ENCODE measurements around the gene ABCC1.

The ABCC1 gene

DNA sequence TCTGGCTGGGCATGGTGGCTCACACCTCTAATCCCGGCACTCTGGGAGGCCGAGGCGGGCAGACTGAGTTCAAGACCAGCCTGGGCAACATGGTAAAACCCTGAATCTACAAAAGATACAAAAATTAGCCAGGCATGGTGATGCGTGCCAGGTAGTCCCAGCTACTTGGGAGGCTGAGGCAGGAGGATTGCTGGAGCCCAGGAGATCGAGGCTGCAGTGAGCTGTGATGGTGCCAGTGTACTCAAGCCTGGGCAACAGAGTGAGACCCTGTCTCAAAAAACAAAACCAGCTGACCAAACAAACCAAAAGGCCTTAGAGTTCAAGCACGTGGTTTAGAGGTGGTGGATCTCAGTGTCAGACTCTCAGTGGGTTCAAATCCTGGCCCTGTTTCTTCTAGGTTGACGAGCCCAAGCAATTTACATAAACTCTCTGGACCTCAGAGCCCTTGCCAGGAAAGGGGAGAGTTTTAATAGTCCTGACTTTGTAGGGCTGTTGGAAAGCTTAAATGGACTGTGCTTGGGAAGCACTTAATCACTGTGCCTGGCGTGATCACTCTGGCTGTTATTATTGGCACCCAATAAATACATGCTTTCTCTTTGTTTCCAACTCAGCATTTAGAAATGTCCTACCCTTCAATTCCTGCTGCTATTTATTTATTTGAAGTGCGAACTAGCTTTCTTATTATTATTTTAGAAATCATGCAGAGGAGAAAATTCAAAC, 44.7 kb downstream of the ABCC1 start:
- no peak for ATAC-seq
- no peak for DNase-seq

DNA sequence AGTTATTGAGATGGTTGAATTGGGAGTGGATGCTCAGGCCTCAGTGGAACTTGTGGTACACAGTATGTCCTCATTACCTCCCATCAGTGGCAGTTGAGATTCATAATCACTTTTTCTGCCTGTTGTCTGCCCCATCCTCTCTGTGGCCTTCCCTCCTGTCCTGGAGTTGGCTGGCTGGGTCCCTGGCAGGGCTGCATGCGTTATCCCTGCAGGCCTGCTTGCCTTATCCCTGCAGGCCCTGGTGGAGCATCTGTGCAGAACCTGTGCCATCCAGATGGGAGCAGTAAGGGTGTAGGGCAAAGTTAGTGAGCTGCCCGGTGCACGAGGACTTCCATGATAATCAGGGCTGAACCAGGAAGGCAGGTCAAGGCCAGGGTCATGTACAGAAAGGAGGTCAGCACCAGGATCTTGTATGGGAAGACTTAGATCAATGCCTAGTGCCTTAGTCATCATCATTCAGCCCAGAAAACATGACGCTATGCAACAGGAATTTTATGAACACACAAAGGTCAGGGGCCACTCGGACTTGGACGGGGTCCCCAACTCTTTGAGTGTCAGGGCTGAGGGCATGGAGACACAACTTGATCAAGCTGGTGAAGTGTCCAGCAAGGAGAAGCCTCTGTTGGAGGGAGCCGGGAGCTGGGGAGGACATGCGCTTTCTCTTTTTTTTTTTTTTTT, 47.2 kb downstream of the ABCC1 start:
- no peak for DNase-seq

DNA sequence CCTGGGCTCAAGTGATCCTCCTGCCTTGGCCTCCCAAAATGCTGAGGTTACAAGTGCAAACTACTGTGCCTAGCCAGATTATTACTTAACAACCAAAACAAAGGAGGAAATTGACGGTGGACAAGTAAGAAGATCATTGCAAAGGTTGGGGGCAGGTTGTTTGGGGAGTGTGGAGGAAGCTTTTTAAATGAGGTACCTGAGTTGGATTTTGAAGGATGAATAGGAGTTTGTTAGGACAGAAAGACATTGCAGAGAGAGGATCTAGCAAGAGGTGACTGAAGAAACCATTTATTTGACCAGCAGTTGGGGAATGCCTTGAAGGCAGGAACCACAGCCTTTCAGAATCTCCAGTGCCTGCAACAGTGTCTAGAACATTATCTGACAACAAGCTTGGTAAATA, 51.3 kb downstream of the ABCC1 start:
- ATAC-seq (no peak), DNase-seq (no peak)

More for the DNA sequence above, 47.2 kb downstream of the ABCC1 start:
- ATAC-seq: no peak

DNA sequence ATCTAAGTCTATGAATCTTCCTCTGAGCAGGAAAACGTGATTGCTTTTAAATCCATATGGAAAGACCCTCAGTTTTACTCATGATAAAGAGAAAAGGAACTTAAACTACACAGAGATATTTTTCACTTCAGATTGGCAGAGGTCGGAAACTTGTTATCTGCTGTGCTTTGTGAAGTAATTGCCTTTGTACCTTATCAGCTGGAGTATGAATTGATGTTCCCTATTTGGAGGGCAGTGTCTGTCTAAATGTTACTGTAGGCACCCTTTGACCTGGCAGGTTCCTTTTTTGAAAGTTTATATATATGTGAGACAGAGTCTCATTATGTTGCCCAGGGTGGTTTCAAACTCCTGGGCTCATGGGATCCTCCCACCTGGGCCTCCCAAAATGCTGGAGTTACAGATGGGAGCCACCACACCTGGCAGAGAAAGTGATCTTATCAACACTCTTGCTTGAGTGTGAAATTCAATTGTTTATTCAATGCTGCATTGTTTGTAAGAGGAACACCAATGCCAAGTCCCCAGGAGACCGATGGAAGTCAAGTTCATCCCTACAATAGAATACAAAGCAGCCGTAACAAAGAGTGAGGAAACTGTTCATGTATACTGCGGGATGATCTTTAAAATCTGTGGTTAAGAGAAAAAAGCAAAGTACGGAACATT, 52.3 kb downstream of the ABCC1 start:
- ATAC-seq (no peak), DNase-seq (no peak)

DNA sequence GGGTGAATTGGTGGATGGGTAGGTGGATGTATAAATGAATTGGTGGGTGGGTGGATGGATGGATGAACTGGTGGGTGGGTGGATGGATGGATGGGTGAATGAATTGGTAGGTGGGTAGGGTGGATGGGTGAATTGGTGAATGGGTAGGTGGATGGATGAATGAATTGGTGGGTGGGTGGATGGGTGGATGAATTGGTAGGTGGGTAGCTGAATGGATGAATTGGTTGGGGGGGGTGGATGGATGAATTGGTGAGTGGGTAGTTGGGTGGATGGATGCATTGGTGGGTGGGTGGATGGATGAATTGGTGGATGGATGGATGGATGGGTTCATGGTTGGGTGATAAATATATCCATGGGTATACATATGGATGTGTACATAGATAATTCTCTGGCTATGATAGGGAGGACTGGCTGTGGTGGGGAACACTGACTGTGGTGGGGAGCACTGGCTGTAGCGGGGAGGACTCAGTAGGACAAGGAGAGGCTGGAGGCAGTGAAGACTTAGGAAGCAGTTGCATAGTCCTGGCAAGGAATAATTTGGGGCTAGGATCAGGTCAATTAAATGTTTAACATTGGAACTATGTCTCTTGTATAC, 54.4 kb downstream of the ABCC1 start:
- no peak for ATAC-seq

DNA sequence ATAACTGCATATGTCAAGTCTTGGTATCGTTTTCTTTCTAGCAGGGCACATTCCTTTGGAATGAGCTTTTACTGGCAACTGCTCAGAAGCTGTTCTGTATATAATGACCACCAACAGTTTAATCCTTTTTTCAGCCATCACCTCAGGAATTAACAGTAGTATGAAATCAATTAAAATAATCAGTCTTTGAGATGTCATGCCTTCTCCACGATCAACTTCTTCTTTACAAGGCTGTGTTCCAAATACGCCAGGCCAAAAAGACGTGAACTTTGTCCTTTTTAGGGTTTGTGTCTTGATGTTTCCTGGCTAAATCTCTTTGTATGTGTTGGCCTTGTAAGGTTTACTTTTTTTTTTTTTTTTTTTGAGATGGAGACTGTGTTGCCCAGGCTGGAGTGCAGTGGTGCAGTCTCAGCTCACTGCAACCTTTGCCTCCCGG, 54.9 kb downstream of the ABCC1 start:
- DNase-seq (no peak), ATAC-seq (no peak)

More for the DNA sequence above, 54.4 kb downstream of the ABCC1 start:
- DNase-seq: no peak

DNA sequence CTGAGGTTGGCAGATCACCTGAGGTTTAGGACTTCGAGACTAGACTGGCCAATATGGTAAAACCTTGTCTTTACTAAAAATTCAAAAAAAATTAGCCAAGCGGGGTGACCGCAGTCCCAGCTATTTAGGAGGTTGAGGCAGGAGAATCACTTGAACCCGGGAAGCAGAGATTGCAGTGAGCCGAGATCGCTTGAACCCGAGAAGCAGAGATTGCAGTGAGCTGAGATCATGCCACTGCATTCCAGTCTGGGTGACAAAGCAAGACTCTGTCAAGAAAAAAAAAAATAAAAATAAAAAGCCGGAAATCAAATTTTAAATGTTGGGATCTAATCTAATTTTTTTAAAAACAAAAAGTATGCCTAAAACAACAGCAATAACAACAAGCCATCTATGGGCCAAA, 56.3 kb downstream of the ABCC1 start:
- DNase-seq (no peak), ATAC-seq (no peak)

DNA sequence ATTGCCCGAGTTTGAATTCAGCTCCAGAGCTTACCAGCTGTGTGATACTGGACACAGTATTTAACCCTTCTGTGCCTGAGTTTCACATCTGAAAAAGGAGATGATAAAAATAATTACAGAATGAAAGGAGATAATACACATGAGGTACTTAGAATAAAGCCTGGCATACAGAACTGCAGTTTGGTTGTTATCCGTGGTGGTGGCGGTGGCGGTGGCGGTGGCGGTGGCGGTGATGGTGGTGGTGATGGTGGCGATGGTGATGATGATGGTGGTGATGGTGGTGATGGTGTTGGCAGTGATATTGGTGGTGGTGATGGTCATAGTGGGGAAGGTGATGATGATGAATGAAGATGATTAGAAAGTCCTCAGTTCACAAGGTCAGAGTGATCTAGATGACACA, 57.2 kb downstream of the ABCC1 start:
- peak; percentile 11 for ATAC-seq

DNA sequence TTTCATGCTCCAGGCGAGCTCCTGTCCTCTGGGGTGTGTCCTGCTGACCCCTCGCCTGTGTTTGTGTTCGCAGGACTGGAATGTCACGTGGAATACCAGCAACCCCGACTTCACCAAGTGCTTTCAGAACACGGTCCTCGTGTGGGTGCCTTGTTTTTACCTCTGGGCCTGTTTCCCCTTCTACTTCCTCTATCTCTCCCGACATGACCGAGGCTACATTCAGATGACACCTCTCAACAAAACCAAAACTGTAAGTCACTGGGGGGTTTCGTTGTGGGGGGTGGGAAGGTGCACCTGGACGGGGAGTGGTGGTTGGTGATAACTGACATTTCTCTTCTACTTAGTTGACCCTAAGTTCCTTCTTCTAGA, 58.3 kb downstream of the ABCC1 start:
- ATAC-seq (peak; percentile 34), DNase-seq (no peak)

More for the DNA sequence above, 57.2 kb downstream of the ABCC1 start:
- no peak for DNase-seq

DNA sequence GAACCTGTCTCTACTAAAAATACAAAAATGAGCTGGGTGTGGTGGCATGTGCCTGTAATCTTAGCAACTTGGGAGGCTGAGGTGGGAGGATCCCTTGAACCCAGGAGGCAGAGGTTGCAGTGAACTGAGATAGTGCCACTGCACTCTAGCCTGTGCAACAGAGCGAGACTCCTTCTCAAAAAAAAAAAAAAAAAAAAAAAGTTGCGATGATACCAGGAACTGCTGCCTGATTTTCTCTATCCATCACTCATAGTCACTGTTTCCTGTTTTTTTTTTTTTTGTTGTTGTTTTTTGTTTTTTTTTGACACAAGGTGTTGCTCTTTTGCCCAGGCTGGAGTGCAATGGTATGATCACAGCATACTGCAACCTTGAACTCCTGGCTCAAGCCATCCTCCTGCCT, 59.2 kb downstream of the ABCC1 start:
- no peak for DNase-seq
- ATAC-seq: no peak

DNA sequence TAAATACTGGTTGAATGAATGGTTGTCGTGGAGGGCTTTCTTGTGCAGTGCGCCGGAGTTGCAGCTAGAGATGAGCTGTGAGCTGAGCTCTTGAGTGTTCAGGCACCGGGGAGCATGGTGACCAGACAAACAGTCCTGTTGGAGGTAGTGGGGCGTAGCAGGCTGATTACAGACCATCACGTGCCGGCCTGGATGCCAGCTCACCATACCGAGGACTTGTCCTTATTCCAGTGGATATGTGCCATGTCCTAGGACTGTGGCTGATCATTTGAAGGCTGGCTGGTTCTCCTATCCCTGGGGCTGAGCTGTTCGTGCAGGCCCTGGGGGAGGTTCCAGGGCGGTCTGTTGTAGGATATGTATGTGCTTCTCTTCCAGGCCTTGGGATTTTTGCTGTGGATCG, 60.0 kb downstream of the ABCC1 start:
- ATAC-seq: no peak
- no peak for DNase-seq

DNA sequence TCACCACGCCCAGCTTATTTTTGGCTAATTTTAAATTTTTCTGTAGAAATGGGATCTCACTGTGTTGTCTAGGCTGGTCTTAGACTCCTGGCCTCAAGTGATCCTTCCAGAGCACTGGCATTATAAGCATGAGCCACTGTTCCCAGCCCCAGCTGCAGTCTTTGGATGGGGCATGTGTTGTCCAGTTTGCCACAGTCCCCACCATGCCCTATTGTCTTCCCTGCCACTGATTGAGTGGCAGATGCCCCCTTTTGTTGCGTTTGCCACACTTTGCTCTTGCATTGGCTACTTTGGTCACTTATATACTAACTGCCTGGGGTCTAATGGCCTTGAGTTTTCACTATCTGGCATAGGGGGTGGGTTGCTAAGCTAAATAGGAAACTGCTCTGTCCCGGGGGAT, 60.8 kb downstream of the ABCC1 start:
- ATAC-seq: no peak

DNA sequence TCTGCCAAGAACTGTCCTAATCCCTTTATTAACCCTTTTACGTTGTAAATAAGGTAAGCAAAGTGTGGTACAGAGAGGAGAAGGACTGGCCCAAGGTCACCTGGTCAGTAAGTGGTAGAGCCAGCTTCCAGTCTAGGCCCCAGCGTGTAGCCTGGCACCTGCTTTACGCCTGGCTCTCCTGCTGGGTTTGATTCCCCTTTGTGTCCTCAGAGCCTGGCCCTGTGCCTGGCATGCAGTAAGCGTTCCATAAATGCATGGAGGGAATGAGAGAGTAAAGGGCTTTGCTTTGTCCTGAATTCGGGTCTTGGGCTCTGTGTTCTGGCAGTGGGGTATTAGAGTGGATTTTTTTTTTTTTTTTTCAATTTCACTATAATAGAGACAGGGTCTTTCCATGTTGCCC, 62.7 kb downstream of the ABCC1 start:
- DNase-seq (no peak), ATAC-seq (no peak)

More for the DNA sequence above, 60.8 kb downstream of the ABCC1 start:
- DNase-seq: no peak

DNA sequence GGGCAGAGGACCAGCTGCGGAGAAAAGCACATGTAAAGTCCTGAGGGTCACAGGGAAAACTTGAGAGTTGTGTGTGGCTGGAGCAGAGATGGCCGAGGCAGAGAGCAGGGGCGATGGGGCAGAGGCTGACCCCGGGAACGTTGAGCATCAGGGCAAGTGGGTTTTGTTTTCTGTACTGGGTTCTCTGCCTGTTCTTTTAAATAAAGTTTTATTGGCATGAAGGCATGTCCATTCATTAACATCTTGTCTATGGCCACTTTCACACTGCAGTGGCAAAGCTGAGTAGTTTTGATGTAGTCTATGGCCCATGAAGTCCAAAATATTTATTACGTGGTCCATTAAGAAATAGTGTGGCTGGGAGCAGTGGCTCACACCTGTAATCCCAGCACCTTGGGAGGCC, 64.4 kb downstream of the ABCC1 start:
- DNase-seq (no peak), ATAC-seq (no peak)

DNA sequence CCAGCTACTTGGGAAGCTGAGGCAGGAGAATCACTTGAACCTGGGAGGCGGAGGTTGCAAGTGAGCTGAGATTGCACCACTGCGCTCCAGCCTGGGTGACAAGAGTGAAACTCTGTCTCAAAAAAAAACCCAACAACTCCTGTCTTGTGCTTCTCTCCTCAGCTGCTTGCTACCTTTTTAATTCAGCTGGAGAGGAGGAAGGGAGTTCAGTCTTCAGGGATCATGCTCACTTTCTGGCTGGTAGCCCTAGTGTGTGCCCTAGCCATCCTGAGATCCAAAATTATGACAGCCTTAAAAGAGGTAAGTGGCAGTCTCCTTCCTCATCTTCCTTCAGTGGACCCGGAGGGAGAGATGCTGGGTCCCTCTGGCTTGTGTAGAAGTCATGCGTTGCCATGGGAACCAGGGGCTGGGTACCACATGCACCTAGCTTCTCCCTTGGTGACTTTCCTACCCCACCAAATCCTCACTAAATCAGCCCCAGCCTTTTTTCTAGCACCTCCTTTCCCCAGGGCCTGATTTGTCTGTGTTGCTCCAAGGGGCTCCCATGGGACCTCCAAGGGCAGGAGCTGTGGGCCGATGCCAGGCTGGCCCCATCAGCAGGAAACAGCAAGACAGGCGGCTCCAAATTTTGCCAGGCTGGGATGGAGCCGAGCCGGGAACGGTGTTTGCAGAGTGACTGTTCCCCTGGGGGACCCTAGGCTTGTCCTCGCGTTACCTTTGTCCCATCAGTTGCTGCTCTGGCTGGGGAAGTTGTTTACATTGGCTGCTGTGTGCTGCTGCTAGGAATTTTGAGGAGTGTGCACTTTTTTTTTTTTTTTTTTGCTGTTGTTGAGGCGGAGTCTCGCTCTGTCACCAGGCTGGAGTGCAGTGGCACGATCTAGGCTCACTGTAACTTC, 65.2 kb downstream of the ABCC1 start:
- ATAC-seq: no peak
- no peak for DNase-seq

DNA sequence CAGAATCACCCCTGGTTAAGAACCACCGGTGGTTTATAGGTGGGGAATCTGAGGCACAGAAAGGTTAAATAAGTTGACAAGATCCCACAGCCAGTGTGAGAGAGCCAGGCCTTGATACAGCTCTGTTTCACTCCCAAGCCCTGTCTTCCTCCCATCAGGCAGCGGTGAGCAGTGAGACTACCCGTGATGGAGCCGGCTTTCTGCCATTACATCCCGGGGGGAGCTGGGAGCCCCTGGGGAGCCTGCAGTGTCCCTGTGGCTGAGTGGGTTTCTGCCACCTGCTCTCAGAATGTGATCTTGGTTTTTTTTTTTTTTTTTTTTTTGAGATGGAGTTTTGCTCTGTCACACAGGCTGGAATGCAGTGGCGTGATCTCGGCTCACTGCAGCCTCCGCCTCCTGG, 66.4 kb downstream of the ABCC1 start:
- ATAC-seq: no peak
- no peak for DNase-seq

DNA sequence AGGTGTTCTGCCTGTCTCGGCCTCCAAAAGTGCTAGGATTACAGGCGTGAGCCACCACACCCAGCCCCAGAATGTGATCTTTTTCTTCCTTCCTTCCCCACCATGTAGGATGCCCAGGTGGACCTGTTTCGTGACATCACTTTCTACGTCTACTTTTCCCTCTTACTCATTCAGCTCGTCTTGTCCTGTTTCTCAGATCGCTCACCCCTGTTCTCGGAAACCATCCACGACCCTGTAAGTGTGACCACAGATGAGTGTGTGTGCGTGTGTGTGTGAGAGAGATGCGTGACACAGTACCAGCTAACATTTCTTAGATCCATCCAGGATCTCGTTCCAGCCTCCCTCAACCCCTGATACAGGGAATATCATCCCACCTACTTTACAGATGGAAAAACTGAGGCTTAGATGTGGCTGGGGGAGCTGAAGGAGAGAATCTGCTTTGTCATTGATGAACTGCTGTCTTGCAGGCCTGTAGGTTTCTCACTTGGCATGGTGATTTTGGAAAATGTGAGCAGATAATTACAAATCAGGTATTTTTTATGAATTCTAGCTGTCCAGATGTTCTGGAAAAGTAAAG, 67.1 kb downstream of the ABCC1 start:
- DNase-seq: no peak
- ATAC-seq: peak; percentile 47

DNA sequence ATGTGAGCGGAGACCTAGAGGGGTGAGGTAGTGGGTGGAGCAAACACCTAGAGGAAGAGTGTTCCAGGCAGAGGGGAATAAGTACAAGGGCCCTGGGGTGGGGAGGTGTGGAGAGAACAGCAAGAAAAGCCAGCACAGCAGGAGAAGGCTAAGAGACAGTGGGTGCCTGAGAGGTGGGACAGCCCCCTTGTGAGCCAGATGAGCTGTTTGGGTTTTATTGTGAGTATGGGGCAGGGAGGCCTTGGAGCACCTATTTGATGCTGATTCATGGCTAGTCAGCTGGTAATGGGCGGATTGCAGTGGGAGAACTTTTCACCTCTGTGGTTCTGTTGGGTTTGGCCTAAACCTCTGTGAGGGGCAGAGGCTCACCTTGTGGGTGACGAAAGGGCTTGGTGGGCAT, 68.4 kb downstream of the ABCC1 start:
- ATAC-seq (no peak), DNase-seq (no peak)

DNA sequence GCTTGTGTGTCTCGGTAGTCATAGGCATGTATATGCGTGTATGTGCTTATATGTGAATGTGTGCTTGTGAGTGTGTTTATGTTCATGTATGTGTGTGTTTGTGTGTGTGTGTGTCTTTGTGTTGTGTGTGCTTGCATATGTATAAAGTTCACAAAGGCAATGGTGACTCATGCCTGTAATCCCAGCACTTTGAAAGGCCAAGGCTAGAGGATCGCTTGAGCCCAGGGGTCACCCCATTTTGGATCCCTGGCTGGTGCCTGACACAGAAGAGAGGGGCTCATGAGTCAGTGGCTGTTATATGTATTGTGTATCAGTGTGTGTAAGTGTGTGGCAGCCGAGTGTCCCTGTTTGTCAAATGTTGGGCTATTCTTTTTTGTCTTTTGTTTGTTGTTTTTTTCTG, 69.3 kb downstream of the ABCC1 start:
- ATAC-seq (no peak), DNase-seq (no peak)

DNA sequence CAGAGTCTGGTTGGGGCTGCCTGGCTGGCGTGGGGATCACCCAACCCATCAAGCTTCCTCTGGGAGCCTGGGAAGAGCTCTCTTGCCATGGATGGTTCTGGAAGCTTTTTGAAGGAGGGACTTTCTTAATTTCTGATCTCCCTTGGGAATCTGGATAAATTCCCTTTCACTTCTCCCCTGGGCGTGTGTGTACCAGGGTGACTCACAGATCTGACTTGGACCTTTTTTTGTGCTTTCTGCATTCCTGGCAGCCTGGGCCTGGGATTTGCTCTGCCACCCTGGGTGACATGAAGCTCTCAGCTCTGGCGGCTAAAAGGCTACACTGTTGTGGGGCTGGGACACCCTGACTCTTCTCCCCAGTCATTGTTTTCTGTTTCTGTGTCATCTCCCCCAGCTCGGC, 70.1 kb downstream of the ABCC1 start:
- ATAC-seq (no peak), DNase-seq (no peak)

DNA sequence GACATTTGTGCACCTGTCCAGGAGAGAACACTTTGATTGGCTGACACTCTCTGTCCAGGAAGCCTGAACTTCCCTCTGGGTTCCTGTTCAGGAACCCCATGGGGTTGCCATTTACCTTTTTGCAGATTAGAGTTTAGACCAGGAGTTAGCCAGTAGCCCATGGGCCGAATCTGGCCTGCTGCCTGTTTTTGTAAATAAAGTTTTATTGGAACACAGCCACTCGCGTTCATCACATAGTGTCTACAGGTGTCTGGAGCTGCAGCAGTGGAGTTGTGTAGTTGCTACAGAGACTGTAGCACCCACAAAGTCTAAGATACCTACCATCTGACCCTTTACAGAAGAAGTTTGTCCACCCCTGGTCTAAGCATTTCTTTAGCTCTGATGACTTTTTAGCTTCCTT, 70.9 kb downstream of the ABCC1 start:
- DNase-seq (no peak), ATAC-seq (no peak)

DNA sequence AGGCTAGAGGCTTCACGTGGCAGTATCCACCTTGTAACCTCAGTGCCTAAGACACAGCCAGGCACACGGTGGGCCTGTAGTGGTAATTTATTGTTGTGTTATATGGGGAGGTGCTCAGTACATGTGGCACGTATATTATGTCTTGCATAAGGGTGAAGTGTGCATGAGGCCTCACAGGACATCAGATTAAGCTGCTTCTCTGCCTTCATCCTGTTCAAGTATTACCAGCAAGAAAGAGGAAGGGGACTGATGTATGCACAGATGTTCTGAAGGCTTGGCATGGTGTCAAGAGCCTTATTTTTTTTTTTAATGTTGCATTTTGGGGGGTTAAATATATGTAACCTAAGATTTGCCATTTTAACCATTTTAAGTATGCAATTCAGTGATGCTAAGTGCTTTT, 71.6 kb downstream of the ABCC1 start:
- no peak for DNase-seq
- no peak for ATAC-seq
